Measurements from ENCODE around the gene CIB1. TPM values are rescaled to one million over a fixed set of nuclear protein-coding genes. Genes with fewer than 3 reads are reported as not detected.

Gene CIB1
- total RNA-seq, 1 experiment from 2014 or later, result 39.7 TPM

DNA sequence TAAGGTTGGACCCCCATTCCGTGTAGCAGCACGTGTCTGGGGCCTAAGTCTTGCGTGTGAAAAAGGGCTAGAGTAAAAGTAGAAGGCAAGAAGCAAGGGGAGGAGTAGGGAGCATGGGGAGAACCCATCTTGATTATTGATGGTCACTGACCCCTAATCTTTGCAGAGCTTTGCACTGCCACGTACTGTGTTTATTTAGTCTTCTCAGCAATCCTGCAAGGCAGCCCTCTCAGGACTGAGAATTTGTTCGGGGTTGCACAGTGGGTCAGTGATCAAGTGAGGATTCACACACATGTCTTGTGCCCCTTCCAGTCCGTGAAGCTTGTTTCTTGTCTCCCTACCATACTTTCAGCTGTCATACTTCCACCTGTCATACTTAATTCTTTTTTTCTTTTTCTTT lies 25.4 kb downstream of the CIB1 start:
- POLR2A ChIA-PET (ENCODE audit: low non-redundant PET), result no interaction called here
- CTCF ChIA-PET, result no interaction called here
- no peaks in the 10 kb centered on the region for H3K27me3 ChIP-seq (replicated peaks; ENCODE audit: insufficient read depth, low read depth, low read length, poor library complexity)
- no peaks in the 10 kb centered on the region for H3K9me3 ChIP-seq (ENCODE audit: low read depth, low read length, poor library complexity, severe bottlenecking)
- H3K4me3 ChIP-seq (ENCODE audit: low read depth, low read length, poor library complexity, severe bottlenecking), result no peak overlapping the region
- DNase-seq (ENCODE audit: low spot score), result no peak
- no peak overlapping the region for H3K27ac ChIP-seq (ENCODE audit: low read depth, low read length, poor library complexity, severe bottlenecking)
- H3K36me3 ChIP-seq (ENCODE audit: insufficient read depth, low read length, poor library complexity, severe bottlenecking), result no peaks in the 10 kb centered on the region
- peaks cover 46% of the 10 kb centered on the region for H3K4me1 ChIP-seq (ENCODE audit: insufficient read depth, low read length, poor library complexity, severe bottlenecking)
- no TSS peak for BruUV-seq (replicated peaks)
- no peak for TF ChIP-seq EZH2 (IDR thresholded peaks at IDR 0.05; ENCODE audit: borderline replicate concordance, low read depth, low read length, poor library complexity, severe bottlenecking)
- TF ChIP-seq, protein P1, sequence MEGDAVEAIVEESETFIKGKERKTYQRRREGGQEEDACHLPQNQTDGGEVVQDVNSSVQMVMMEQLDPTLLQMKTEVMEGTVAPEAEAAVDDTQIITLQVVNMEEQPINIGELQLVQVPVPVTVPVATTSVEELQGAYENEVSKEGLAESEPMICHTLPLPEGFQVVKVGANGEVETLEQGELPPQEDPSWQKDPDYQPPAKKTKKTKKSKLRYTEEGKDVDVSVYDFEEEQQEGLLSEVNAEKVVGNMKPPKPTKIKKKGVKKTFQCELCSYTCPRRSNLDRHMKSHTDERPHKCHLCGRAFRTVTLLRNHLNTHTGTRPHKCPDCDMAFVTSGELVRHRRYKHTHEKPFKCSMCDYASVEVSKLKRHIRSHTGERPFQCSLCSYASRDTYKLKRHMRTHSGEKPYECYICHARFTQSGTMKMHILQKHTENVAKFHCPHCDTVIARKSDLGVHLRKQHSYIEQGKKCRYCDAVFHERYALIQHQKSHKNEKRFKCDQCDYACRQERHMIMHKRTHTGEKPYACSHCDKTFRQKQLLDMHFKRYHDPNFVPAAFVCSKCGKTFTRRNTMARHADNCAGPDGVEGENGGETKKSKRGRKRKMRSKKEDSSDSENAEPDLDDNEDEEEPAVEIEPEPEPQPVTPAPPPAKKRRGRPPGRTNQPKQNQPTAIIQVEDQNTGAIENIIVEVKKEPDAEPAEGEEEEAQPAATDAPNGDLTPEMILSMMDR (conservative IDR thresholded peaks at IDR 0.05; ENCODE audit: low read depth, low read length), result no peak
- intact Hi-C loops (cut with micrococcal nuclease; ENCODE audit: unreplicated experiment), result no loop called here

DNA sequence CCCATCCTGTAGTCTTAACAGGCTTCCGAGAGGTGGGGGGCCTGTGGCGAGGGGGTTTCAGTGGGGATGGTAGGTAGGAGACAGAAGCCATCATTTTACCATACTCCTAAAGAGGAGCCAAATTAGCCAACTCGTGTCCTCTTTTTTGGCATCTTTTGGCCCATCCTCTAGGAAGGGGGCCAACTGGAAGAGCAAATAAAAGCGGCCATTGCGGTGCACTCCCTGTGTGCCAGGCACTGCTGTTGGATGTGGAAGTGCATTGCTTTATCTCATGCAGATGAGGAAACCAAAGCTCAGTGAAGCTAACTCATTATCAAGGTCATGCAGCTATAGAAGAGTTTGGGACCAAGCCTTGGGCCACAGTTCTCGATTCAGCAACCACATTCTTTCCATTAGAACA lies 26.5 kb downstream of the CIB1 start:
- ChIA-PET POLR2A (ENCODE audit: low non-redundant PET) (no interaction called here), CTCF (no interaction called here)
- Histone ChIP-seq H3K4me1 (ENCODE audit: insufficient read depth, low read length, poor library complexity, severe bottlenecking) (peaks cover 37% of the 10 kb centered on the region), H3K27me3 (replicated peaks; ENCODE audit: insufficient read depth, low read depth, low read length, poor library complexity) (no peaks in the 10 kb centered on the region), H3K4me3 (ENCODE audit: low read depth, low read length, poor library complexity, severe bottlenecking) (no peak overlapping the region), H3K9me3 (ENCODE audit: low read depth, low read length, poor library complexity, severe bottlenecking) (no peaks in the 10 kb centered on the region), H3K36me3 (ENCODE audit: insufficient read depth, low read length, poor library complexity, severe bottlenecking) (no peaks in the 10 kb centered on the region), H3K27ac (ENCODE audit: low read depth, low read length, poor library complexity, severe bottlenecking) (no peak overlapping the region)
- intact Hi-C loops (cut with micrococcal nuclease; ENCODE audit: unreplicated experiment), result no loop called here
- no TSS peak for BruUV-seq (replicated peaks)
- no peak for DNase-seq (ENCODE audit: low spot score)
- no peak for TF ChIP-seq EZH2 (IDR thresholded peaks at IDR 0.05; ENCODE audit: borderline replicate concordance, low read depth, low read length, poor library complexity, severe bottlenecking)
- TF ChIP-seq, protein P1 (conservative IDR thresholded peaks at IDR 0.05; ENCODE audit: low read depth, low read length), result no peak

DNA sequence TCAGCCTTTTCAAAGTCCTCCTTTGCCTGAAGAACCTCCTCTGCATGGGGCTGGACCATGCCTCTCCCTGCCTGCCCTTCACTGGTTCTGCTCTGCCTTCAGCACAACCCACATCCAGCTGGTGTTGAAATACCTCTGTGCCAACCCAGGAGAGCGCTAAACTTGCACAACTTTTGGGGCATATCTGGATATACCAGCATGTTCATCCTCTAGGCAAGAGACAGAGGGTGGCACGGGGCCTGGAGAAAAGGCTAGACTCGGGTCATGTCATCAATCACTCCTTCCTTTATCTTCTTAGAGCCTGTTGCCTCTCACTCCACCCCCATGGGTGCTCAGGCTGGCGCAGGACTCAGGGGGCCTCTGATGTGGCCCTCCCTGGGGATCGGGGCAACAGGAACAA lies 27.9 kb downstream of the CIB1 start:
- H3K4me1 ChIP-seq (ENCODE audit: insufficient read depth, low read length, poor library complexity, severe bottlenecking), result peaks cover 30% of the 10 kb centered on the region
- CTCF ChIA-PET, result no interaction called here
- no TSS peak for BruUV-seq (replicated peaks)

More for the DNA sequence above, 27.9 kb downstream of the CIB1 start:
- H3K27ac ChIP-seq (ENCODE audit: low read depth, low read length, poor library complexity, severe bottlenecking), result no peak overlapping the region
- no peaks in the 10 kb centered on the region for H3K9me3 ChIP-seq (ENCODE audit: low read depth, low read length, poor library complexity, severe bottlenecking)
- H3K4me3 ChIP-seq (ENCODE audit: low read depth, low read length, poor library complexity, severe bottlenecking), result no peak overlapping the region
- intact Hi-C loops (cut with micrococcal nuclease; ENCODE audit: unreplicated experiment), result no loop called here
- POLR2A ChIA-PET (ENCODE audit: low non-redundant PET), result no interaction called here
- TF ChIP-seq, protein P1 (conservative IDR thresholded peaks at IDR 0.05; ENCODE audit: low read depth, low read length), result no peak
- no peak for TF ChIP-seq EZH2 (IDR thresholded peaks at IDR 0.05; ENCODE audit: borderline replicate concordance, low read depth, low read length, poor library complexity, severe bottlenecking)
- H3K27me3 ChIP-seq (replicated peaks; ENCODE audit: insufficient read depth, low read depth, low read length, poor library complexity), result no peaks in the 10 kb centered on the region
- no peak for DNase-seq (ENCODE audit: low spot score)
- no peaks in the 10 kb centered on the region for H3K36me3 ChIP-seq (ENCODE audit: insufficient read depth, low read length, poor library complexity, severe bottlenecking)

Measured in A673 (cell line).